Heart right ventricle (tissue), 16 donors: ENCODE data around the gene PCNP. TPM values are rescaled to one million over a fixed set of nuclear protein-coding genes. Genes with fewer than 3 reads are reported as not detected.

Experiments
- ATAC-seq, 8 donors: fragments of 200-7000 bp; cut with Tn5 transposase; one replicate each; pipeline ENCODE4 v1.9.1; 2020; ENCODE audit warnings: mild to moderate bottlenecking in 8 of 8, moderate library complexity in 8 of 8, moderate number of reproducible peaks in 1 of 8
- DNase-seq, 2 donors: peaks; one replicate each; pipeline ENCODE4 v3.0.0-alpha.2; 2020
- H3K27ac ChIP-seq, 10 donors: fragments of 200-600 bp; sonication (generic) in 2 of 10; one replicate each; pipeline versions ENCODE4 v1.5.0 to v1.8.0; 2020 to 2022; ENCODE audit warnings: mild to moderate bottlenecking in 3 of 10
- H3K27me3 ChIP-seq, 7 donors: fragments of 200-600 bp; one replicate each; pipeline ENCODE4 v1.8.0; 2021 to 2022; ENCODE audit warnings: mild to moderate bottlenecking in 2 of 7
- H3K36me3 ChIP-seq, 9 donors: fragments of 200-600 bp; sonication (generic) in 1 of 9; one replicate each; pipeline versions ENCODE4 v1.5.0 to v1.8.0; 2020 to 2022; ENCODE audit warnings: mild to moderate bottlenecking in 2 of 9
- H3K4me1 ChIP-seq, 9 donors: fragments of 200-600 bp; sonication (generic) in 1 of 9; one replicate each; pipeline versions ENCODE4 v1.5.0 to v1.8.0; 2020 to 2022; ENCODE audit warnings: mild to moderate bottlenecking in 4 of 9
- H3K4me3 ChIP-seq, 10 donors: fragments of 200-600 bp; sonication (generic) in 2 of 10; one replicate each; pipeline versions ENCODE4 v1.5.0 to v1.8.0; 2020 to 2022; ENCODE audit warnings: mild to moderate bottlenecking in 7 of 10, moderate library complexity in 2 of 10
- H3K9me3 ChIP-seq, 11 donors: fragments of 200-600 bp in 10 of 11; sonication (generic) in 2 of 11; one replicate each; pipeline versions ENCODE4 v1.5.0 to v1.8.0; 2013 to 2022; ENCODE audit warnings: mild to moderate bottlenecking in 2 of 11, control low read depth in 1 of 11, moderate library complexity in 1 of 11
- CTCF ChIP-seq, 9 donors: fragments of 200-600 bp; sonication (generic) in 2 of 9; IDR thresholded peaks; one replicate each; pipeline versions ENCODE4 v1.5.0 to v1.8.0; 2021 to 2022; ENCODE audit warnings: antibody characterized with exemption in 9 of 9, mild to moderate bottlenecking in 5 of 9, moderate library complexity in 1 of 9
- WGBS, 2 donors: extraction: QIAGEN DNeasy Blood & Tissue Kit; methylation state at CpG; one replicate each; pipeline ENCODE4 v1.1.7; 2013; ENCODE audit warnings: inconsistent platforms in 1 of 2; 5-methylcytosine and 5-hydroxymethylcytosine counted together
- intact Hi-C, 10 donors: fragments of 100-400 bp; cut with DNase I; formaldehyde crosslinking; loops; one replicate each; pipeline versions ENCODE4 v1.11.1 to v1.14.2; 2022
- polyA plus RNA-seq, 2 donors: library from polyadenylated mRNA; stranded (reverse); fragments of 200-250 nt; gene quantifications; one replicate each; pipeline ENCODE4 v1.2.3, GENCODE V29; 2013
- total RNA-seq, 10 donors: library from RNA; stranded (reverse); fragmentation: NEBNext Ultra II Directional in 3 of 10; extraction: Animal tissue kit (Norgen Biotek cat#: 25700) in 3 of 10; gene quantifications; one replicate each; pipeline versions ENCODE4 v1.2.1 to v1.2.4, GENCODE V29; 2021 to 2023
- donor health status: Arrhythmogenic right ventricular cardiomyopathy.
- donor health status: ischemic (EF 13 %, LVEDD 7.1; RV severe dilation, severe dysfunction).
- donor health status: healthy with polysubstance abuse.
- donor health status: DM: no; HTN: yes; CAD: no.
- donor health status: DM: no; HTN: no; CAD: no.
- donor health status: ischemic (EF 25% LVEDD 6.9; RV normal size, moderate dysfunction).
- donor health status: ischemic (EF 25% LVEDD 5.7; RV mildly dilated, moderate dysfunction).
- donor health status: healthy.
- donor health status: DM: yes; HTN: yes; CAD: no.
- donor health status: Ischemic cardiomyopathy.
- donor health status: ischemic (EF 35%, LVEDD 5.7; RV mildly dilated, moderate dysfunction).
- donor health status: nonischemic (EF 11% LVEDD 7.7; RV severe dilation, severe dysfunction).
- donor health status: DM: yes; HTN: yes; CAD: no.
- donor health status: PGD.
- donor health status: ischemic (EF 29% LVEDD 5.4; RV normal size, mild dysfunction).
- donor health status: nonischemic (EF 23%, LVEDD 6.1; RV moderate dilation, normal function).

Gene PCNP
- total and polyA plus RNA-seq, 12 donors = 64.3 to 145 (median 121) TPM

GRCh38 chr3:101556064-101556463 is 17.9 kb upstream of the PCNP start:
- no peaks in the 10 kb centered on the region for H3K9me3 ChIP-seq
- peaks cover 0 to 40% (median 27%) of the 10 kb centered on the region in 7 donors for H3K27me3 ChIP-seq
- H3K4me3 ChIP-seq = no peak overlapping the region
- no peak for DNase-seq
- peaks cover 0 to 3% (median 0%) of the 10 kb centered on the region in 9 donors for H3K4me1 ChIP-seq
- intact Hi-C loops = no loop called here
- H3K27ac ChIP-seq = no peak overlapping the region
- WGBS, 2 donors = 44 to 50% methylated on average over 3 of the region's 3 CpGs
- TF ChIP-seq CTCF (IDR thresholded peaks at IDR 0.05) = no peak
- no peak for ATAC-seq
- no peaks in the 10 kb centered on the region for H3K36me3 ChIP-seq

- DNase-seq (peak; percentile 91 to 93), ATAC-seq (peak; percentile 98 to 100 (median 100))
- Histone ChIP-seq H3K4me1 (peaks cover 3 to 36% (median 16%) of the 10 kb centered on the region in 9 donors), H3K9me3 (no peaks in the 10 kb centered on the region), H3K27ac (peak within 1 kb of the TSS; percentile 75 to 94 (median 91)), H3K27me3 (peaks cover 0 to 26% (median 18%) of the 10 kb centered on the region in 7 donors), H3K36me3 (peaks cover 0 to 23% (median 20%) of the 10 kb centered on the region in 9 donors), H3K4me3 (peak within 1 kb of the TSS; percentile 58 to 88 (median 75))
- 0% methylated on average over 35 of the region's 35 CpGs for WGBS, 2 donors
- TF ChIP-seq CTCF (IDR thresholded peaks at IDR 0.05) = no peak
- intact Hi-C loops = loop anchor here in 4 of 10 donors (1.0 to 10.0 kb wide), 4 partner anchors 12 to 113 kb away; partner anchors contain the start of genes SENP7 (in 3 of the 4) and ZBTB11 (in 1 of the 4)
Observed at GRCh38 chr3:101561630-101562328, 12.2 kb upstream of the PCNP start, which contains the start of gene TRMT10C. TRMT10C (plus strand) TSS chr3:101561868; CDS start chr3:101564782, 2,914 bp downstream.

- Histone ChIP-seq H3K27me3 (no peaks in the 10 kb centered on the region), H3K36me3 (peaks cover 0 to 33% (median 22%) of the 10 kb centered on the region in 9 donors), H3K9me3 (no peaks in the 10 kb centered on the region), H3K27ac (no peak overlapping the region), H3K4me3 (no peak overlapping the region), H3K4me1 (peaks cover 2 to 27% (median 11%) of the 10 kb centered on the region in 9 donors)
- intact Hi-C loops = loop anchor here in 1 of 10 donors (10.0 kb wide), 1 partner anchor 107 kb away; the partner anchor contains the start of gene ZBTB11
- TF ChIP-seq CTCF (IDR thresholded peaks at IDR 0.05) = no peak
- WGBS, 2 donors = 94% methylated on average over 6 of the region's 6 CpGs
- no peak for DNase-seq
- ATAC-seq = no peak
Observed at GRCh38 chr3:101567528-101568317, 6.3 kb upstream of the PCNP start.
